Activated CD4-positive, CD25-positive, alpha-beta regulatory T cell treated with anti-CD3 and anti-CD28 coated beads, Interleukin-2, amount 50 U/mL, for 16 hours (primary cell): Measurements from ENCODE around the gene AKT1S1.

Experiments
- DNase-seq: peaks from one replicate; pipeline ENCODE4 v3.0.0-alpha.2; 2020; ENCODE audit warnings: low read depth, low spot score

AKT1S1 gene

DNA sequence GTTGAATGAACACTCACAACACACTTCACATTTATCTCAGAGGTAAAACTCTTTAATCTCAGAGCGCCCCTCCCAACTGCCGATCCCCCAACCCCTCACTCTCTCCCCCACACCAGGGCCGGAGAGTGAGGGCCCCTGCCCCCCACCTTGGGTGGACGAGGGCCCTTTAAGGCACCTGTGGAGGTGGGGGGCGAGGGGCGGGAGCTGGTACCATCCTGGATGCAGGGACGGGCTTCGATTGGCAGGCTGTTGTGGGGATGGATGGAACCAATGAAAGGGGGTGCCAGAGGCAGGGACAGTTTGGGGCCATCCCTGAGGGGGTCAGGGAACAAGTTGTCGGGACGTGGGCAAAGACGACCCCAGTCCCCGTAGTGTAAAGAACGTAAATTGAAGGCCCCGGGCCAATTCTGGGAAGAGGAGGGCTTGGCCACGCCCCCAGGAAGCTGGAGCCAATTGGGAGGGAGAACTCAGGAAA is 8.1 kb downstream of the AKT1S1 start:
- DNase-seq, result no peak

- peak; percentile 75 for DNase-seq
These were observed 10.0 kb downstream of the AKT1S1 start, which contains the start of gene PNKP for GRCh38 chr19:49866933-49867782. TSS of gene PNKP (minus strand) at chr19:49867576. CDS start at chr19:49867204, 372 bp downstream.

- DNase-seq, result no peak
These were observed 12.3 kb downstream of the AKT1S1 start for GRCh38 chr19:49864890-49865289.

- no peak for DNase-seq
These were observed 13.2 kb downstream of the AKT1S1 start for GRCh38 chr19:49863935-49864320.

- no peak for DNase-seq
These were observed 13.8 kb downstream of the AKT1S1 start for GRCh38 chr19:49863254-49863934.

DNA sequence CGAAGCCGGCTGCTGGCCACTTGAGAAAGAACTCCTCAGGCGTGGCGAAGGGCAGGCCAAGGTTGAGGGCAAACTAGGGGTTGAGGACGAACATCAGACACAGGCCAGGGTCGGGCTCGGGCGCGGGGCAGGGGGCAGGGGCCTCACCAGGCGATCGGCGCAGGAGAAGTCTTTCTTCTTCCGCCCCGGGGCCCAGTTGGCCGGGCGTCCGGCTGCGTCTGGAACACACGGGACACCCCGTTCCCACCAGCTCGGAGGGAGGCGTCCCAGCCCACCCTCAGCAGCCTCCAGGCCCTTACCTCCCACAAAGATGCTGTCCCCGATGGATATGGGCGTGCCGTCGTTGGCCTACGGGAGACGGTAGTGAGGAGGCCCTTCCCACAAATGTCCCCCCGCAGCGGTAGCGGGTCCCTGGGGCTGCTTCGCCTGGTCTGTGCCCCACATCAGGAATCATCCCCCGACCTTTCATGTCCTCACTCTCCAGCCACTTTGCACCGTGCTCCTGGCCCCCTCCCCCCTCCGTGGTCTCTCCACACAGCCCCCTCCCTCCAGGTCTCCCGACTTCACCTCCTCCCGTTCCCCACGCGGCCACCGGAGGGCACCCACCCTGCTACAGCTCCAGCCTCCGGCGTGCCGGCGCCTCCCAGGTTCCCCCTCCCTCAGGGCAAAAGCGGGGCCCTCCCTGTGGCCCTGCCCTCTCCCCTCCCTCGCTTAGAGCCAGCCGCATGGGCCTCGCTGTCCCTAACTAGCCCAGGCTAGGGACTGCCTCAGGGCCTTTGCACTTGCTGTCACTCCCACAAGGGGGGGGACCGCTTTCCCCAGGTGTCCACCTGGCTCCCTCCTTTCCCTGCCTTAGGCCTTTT is 14.5 kb downstream of the AKT1S1 start:
- no peak for DNase-seq

DNA sequence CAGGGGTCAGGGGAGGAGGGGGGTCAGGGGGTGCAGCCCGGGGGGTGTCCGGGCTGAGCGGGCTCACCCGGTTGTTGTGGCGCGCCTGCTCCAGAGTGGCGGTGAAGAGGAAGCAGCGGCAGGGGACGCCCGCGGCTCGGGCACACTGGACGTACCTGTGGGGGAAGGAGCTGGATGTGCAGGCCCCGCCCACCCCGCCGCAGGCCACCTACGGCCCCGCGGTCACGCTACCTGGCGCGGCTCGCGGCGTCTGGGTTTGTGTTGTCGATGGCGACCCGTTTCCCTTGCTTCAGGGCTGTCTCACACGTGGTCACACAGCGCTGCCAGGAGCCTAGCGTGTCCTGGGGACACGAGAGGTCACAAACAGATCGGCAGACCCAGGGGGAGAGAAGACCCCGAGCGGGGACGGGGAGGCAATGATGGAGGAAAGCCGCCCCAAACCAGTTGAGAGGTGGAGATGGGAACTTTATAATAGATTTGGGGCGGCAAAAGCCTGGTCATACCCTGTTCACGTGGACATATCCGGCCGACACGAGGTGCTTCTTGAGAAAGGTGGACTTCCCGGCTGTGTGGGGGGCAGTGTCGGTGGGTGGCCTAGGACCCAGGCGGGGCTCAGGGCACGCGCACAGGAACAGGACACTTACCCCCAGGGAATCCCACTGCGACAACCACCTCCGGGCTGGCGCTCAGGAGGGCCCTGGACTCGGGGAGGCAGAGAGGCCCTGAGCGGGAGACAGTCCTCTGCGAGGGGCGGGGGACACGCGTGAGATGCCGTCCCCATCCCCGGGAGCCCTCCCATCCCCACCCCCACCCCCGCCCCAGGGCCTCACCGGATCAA is 15.4 kb downstream of the AKT1S1 start:
- no peak for DNase-seq

- DNase-seq, result no peak
These were observed 16.0 kb downstream of the AKT1S1 start for GRCh38 chr19:49861107-49861506.

- DNase-seq, result no peak
These were observed 16.6 kb downstream of the AKT1S1 start for GRCh38 chr19:49860336-49861102.

DNA sequence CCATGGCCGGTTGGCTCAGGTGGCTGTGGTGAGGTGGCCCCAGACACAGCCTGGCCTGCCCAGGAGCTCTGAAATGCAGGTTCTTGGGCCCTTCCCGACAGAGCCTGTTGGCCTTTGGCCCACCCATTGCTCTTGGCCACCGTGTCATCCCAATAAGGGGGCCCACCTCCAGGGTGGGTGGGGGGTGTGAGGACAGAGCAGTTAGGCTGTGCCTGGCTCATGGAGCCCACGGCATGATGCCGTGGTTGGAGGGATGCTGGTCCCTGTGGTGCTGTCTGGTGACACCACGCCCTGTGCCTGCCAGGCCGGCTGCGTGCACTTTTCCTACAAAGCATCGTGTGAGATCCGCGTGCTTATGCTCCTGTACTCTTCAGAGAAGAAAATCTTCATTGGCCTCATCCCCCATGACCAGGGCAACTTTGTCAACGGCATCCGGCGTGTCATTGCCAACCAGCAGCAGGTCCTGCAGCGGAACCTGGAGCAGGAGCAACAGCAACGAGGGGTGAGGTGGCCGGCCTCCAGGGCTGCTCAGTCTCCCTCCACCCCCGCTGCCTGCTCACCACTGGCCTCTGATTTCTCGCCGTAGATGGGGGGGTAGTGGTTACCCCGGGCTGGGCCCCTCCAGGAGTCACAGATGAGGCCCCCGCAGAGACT is 17.3 kb downstream of the AKT1S1 start:
- no peak for DNase-seq

DNA sequence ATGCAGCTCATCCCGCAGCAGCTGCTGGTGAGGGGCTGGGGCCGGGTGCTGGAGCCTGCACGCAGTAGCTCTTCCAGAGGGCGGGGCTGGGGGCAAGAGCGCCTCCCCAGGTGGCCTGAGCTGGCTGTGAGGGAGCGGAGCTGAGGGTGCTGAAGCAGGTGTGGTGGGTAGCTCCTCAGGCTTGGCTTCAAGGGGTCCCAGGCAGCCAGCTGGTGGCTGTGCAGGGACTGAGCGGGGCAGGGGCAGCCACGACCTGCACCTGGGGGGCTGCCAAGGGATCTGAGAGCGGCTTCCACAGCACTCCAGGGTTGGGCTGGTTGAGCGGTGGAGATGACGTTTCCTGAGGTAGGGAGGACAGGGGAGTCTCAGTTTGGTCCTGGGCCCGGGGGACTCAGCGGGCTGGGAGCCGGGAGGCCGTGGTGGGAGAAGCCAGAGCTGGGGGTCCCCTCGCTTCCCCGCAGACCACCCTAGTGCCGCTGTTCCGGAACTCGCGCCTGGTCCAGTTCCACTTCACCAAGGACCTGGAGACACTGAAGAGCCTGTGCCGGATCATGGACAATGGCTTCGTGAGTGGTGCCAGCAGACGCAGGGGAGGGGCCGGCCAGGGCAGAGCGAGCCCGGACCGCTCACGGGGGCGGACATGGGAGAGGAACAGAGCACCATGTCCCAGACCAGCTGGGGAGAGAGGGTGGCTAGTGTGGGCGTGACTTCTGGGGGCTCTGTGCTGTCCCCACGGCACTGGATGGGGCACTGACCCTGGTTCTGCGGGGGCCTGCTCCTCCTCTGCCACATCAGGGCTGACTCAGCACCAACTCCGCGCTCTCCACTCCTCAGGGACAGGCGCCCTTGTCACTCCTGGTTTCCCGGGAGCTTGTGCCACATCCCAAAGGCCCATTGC is 18.8 kb downstream of the AKT1S1 start:
- DNase-seq, result no peak

GRCh38 chr19:49857838-49858087 is 19.4 kb downstream of the AKT1S1 start:
- no peak for DNase-seq

- no peak for DNase-seq
These were observed 19.9 kb downstream of the AKT1S1 start for GRCh38 chr19:49857061-49857837.

- no peak for DNase-seq
These were observed 20.6 kb downstream of the AKT1S1 start for GRCh38 chr19:49856574-49857021.

GRCh38 chr19:49855676-49856573 is 21.2 kb downstream of the AKT1S1 start:
- DNase-seq, result no peak

DNA sequence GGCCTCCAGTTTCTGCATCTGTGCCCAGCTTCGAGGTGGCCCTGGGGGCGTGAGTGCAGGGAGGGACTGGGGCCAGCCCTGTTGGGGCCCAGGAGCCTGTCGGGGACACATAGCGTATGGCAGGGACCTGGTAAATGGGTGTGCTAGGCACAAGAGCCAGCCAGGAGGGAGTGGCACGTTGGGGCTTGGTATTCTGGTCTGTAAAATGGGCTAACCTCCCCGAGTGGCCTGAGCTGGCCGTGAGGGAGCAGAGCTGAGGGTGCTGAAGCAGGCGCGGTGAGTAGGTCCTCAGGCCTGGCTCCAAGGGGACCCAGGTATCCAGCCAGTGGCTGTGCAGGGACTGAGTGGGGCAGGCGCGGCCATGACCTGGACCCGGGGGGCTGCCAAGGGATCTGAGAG is 21.9 kb downstream of the AKT1S1 start:
- DNase-seq, result no peak
